K562 (cell line): Measurements from ENCODE around the gene HPD. TPM values are rescaled to one million over a fixed set of nuclear protein-coding genes. Genes with fewer than 3 reads are reported as not detected.

Source experiments
- ATAC-seq: fragments of 200-7000 bp; cut with Tn5 transposase; 3 replicates; pipeline ENCODE4 v1.9.1; 2020; ENCODE audit warnings: moderate library complexity
- BruUV-seq: library from RNA; stranded (reverse); fragments of 400-500 nt; replicated peaks from 2 replicates; lab custom pipeline; 2021; lab: Mats Ljungman, UMichigan
- CTCF ChIA-PET: fragments of 300-600 bp; formaldehyde crosslinking; extraction: SDS; loops from one replicate; lab custom pipeline; 2021; ENCODE audit warnings: low intra/inter-chr PET ratio; lab: Yijun Ruan, JAX
- POLR2A ChIA-PET: fragments of 300-600, 350-650 bp; sonication (Branson Sonifier 250); formaldehyde crosslinking; extraction: SDS; loops from one replicate; lab custom pipeline; 2021; ENCODE audit warnings: antibody characterized with exemption, inconsistent platforms; lab: Yijun Ruan, JAX
- DNase-seq, 4 experiments: peaks; one replicate each; pipeline versions ENCODE4 v3.0.0 to v3.0.0-alpha.2; 2011 to 2018; ENCODE audit warnings: low spot score in 3 of 4, mixed read lengths in 3 of 4; ENCODE audit errors: extremely low read depth in 1 of 4
- FAIRE-seq: peaks from 2 replicates; lab custom pipeline; 2011; peaks lifted over from hg19 to GRCh38; lab: Jason Lieb, UNC
- H2AFZ ChIP-seq: 2 replicates; pipeline ENCODE4 v1.6.0; 2011; ENCODE audit warnings: low read depth, low read length, control low read depth, inconsistent platforms
- H3K27ac ChIP-seq: fragments of 200-600 bp; 3 replicates; pipeline ENCODE4 v1.8.0; 2011; ENCODE audit warnings: low read depth, mild to moderate bottlenecking, control low read depth, inconsistent platforms, low read length, moderate library complexity, mixed read lengths; ENCODE audit errors: extremely low read depth
- H3K27me3 ChIP-seq, 2 experiments: fragments of 300-600 bp in 1 of 2; 2 replicates in 1 of 2; 3 replicates in 1 of 2; pipeline versions ENCODE4 v1.6.0 to v1.8.0; 2011; ENCODE audit warnings: inconsistent platforms in 2 of 2, low read length in 2 of 2, mild to moderate bottlenecking in 1 of 2, mixed read lengths in 1 of 2, moderate library complexity in 1 of 2; ENCODE audit not compliant: control insufficient read depth in 2 of 2, insufficient read depth in 2 of 2
- H3K36me3 ChIP-seq: fragments of 300-600 bp; 3 replicates; pipeline ENCODE4 v1.8.0; 2011; ENCODE audit warnings: mild to moderate bottlenecking, low read length, inconsistent platforms; ENCODE audit not compliant: control insufficient read depth, insufficient read depth
- H3K4me1 ChIP-seq, 2 experiments: fragments of 200-600 bp in 1 of 2; replicated peaks in 1 of 2; 2 replicates in 1 of 2; 3 replicates in 1 of 2; pipeline versions ENCODE4 v1.5.1 to v1.8.0; 2011; ENCODE audit warnings: inconsistent platforms in 2 of 2, low read length in 2 of 2, mild to moderate bottlenecking in 1 of 2, mixed read lengths in 1 of 2, moderate library complexity in 1 of 2; ENCODE audit not compliant: control insufficient read depth in 2 of 2, insufficient read depth in 2 of 2
- H3K4me2 ChIP-seq: 2 replicates; pipeline ENCODE4 v1.6.1; 2011; ENCODE audit warnings: low read length, control low read depth, inconsistent platforms, mixed read lengths; ENCODE audit not compliant: insufficient read depth
- H3K4me3 ChIP-seq: fragments of 200-600 bp; sonication (generic), shearing (Covaris generic); 2 replicates; pipeline ENCODE4 v1.5.1; 2016; ENCODE audit warnings: control low read depth, inconsistent platforms
- H3K79me2 ChIP-seq: fragments of 200-600 bp; 3 replicates; pipeline ENCODE4 v1.8.0; 2011; ENCODE audit warnings: low read length, inconsistent platforms; ENCODE audit not compliant: control insufficient read depth, insufficient read depth
- H3K9ac ChIP-seq, 2 experiments: 2 replicates each; pipeline versions ENCODE4 v1.6.0 to v1.6.1; 2011; ENCODE audit warnings: low read depth in 2 of 2, low read length in 2 of 2, control low read depth in 1 of 2, inconsistent platforms in 1 of 2, mild to moderate bottlenecking in 1 of 2, mixed read lengths in 1 of 2; ENCODE audit not compliant: insufficient read depth in 1 of 2
- H3K9me1 ChIP-seq: one replicate; pipeline ENCODE4 v1.6.0; 2011; ENCODE audit warnings: inconsistent platforms, mild to moderate bottlenecking, low read length, moderate library complexity; ENCODE audit not compliant: control insufficient read depth, insufficient read depth
- H3K9me3 ChIP-seq: replicated peaks from 2 replicates; pipeline ENCODE4 v1.5.1; 2011; ENCODE audit warnings: low read depth, low read length, inconsistent platforms; ENCODE audit not compliant: control insufficient read depth, insufficient read depth
- H4K20me1 ChIP-seq: replicated peaks from 2 replicates; pipeline ENCODE4 v1.6.1; 2011; ENCODE audit warnings: low read length, inconsistent platforms, mixed read lengths; ENCODE audit not compliant: control insufficient read depth, insufficient read depth
- BRF1 ChIP-seq: IDR thresholded peaks from 3 replicates; pipeline ENCODE4 v1.6.1; 2011; ENCODE audit warnings: borderline replicate concordance, mild to moderate bottlenecking; ENCODE audit not compliant: insufficient read length; ENCODE audit errors: extremely low read depth
- EZH2 ChIP-seq: IDR thresholded peaks from 2 replicates; pipeline ENCODE4 v1.6.1; 2012; ENCODE audit warnings: low read depth, mild to moderate bottlenecking, inconsistent platforms, low read length, borderline replicate concordance
- HOXB6 ChIP-seq: fragments of 250-450 bp; sonication (Bioruptor Pico); IDR thresholded peaks from 2 replicates; pipeline ENCODE4 v1.5.1; 2022; ENCODE audit warnings: mild to moderate bottlenecking, borderline replicate concordance
- HSF4 ChIP-seq: fragments of 250-450 bp; sonication (Bioruptor Pico); IDR thresholded peaks from 2 replicates; pipeline ENCODE4 v2.1.2; 2022; ENCODE audit warnings: mild to moderate bottlenecking, moderate library complexity, borderline replicate concordance
- ID3 ChIP-seq, 2 experiments: fragments of 250-450 bp in 1 of 2; fragments of 450-650 bp in 1 of 2; sonication (Bioruptor Pico) in 1 of 2; IDR thresholded peaks; 2 replicates each; pipeline versions ENCODE4 v1.6.1 to v1.8.0; 2016 to 2021; ENCODE audit warnings: mild to moderate bottlenecking in 2 of 2, moderate library complexity in 2 of 2, missing compliant biosample characterization in 1 of 2, missing genetic modification characterization in 1 of 2
- MCM5 ChIP-seq: fragments of 450-650 bp; IDR thresholded peaks from 2 replicates; pipeline ENCODE4 v1.6.1; 2016; ENCODE audit warnings: low read depth
- POLR2H ChIP-seq: IDR thresholded peaks from 2 replicates; pipeline ENCODE4 v1.6.1; 2016; ENCODE audit warnings: missing genetic modification characterization, low read depth, mild to moderate bottlenecking, control low read depth, missing compliant biosample characterization, moderate library complexity
- RCOR1 ChIP-seq, 2 experiments: IDR thresholded peaks; 2 replicates each; pipeline ENCODE4 v1.6.1; 2012; ENCODE audit warnings: low read depth in 2 of 2, low read length in 2 of 2, borderline replicate concordance in 1 of 2, improper control_type of control experiment in 1 of 2
- SIRT6 ChIP-seq: IDR thresholded peaks from one replicate; pipeline ENCODE4 v1.6.1; 2012; ENCODE audit warnings: low read depth, mild to moderate bottlenecking, control low read depth, inconsistent platforms, low read length, moderate library complexity
- SP1 ChIP-seq: sonication (generic); formaldehyde crosslinking; IDR thresholded peaks from 2 replicates; pipeline ENCODE4 v1.8.1; 2022; ENCODE audit warnings: mild to moderate bottlenecking, missing genetic modification reagents
- TEAD2 ChIP-seq: fragments of 450-650 bp; IDR thresholded peaks from 2 replicates; pipeline ENCODE4 v1.6.1; 2016; ENCODE audit warnings: missing genetic modification characterization, control low read depth, missing compliant biosample characterization
- WGBS: fragments of 100-300 bp; shearing (Covaris generic); methylation state at CpG from one replicate; pipeline ENCODE4 v1.1.6; 2016; ENCODE audit warnings: low coverage, mixed read lengths; ENCODE audit not compliant: insufficient coverage; ENCODE audit errors: missing lambda C conversion rate; 5-methylcytosine and 5-hydroxymethylcytosine counted together
- in situ Hi-C: fragments of 300-500 bp; cut with MboI; formaldehyde crosslinking; loops from 4 replicates; pipeline ENCODE4 v1.15.0; 2018; ENCODE audit warnings: inconsistent platforms, mixed read lengths
- intact Hi-C: fragments of 100-400 bp; cut with micrococcal nuclease; formaldehyde crosslinking; loops from 2 replicates; pipeline ENCODE4 v1.14.2; 2022
- polyA plus RNA-seq, 8 experiments: library from polyadenylated mRNA; depleted of rRNA in 4 of 8; stranded (reverse) in 5 of 8; unstranded in 3 of 8; fragments of >200 nt; fragmentation: Nextera tagmentation in 2 of 8; fragmentation: Illumina TruSeq in 1 of 8; extraction: Ambion mirVana in 2 of 8; extraction: Trizol in 1 of 8; gene quantifications; 2 replicates each; pipeline versions ENCODE4 v1.2.1 to v1.2.3, GENCODE V29; 2011 to 2014; ENCODE audit warnings: inconsistent platforms in 1 of 8, missing spikeins in 1 of 8
- total RNA-seq, 7 experiments: library from RNA; depleted of rRNA in 6 of 7; stranded (reverse); fragments of >200 nt in 6 of 7; fragmentation: Illumina TruSeq in 2 of 7; extraction: Trizol in 2 of 7; gene quantifications; 2 replicates each; pipeline versions ENCODE4 v1.2.1 to v1.2.3, GENCODE V29; 2011 to 2021; ENCODE audit warnings: low replicate concordance in 1 of 7
- TF ChIP-seq, protein P1 (sequence below): fragments of 150-350 bp; IDR thresholded peaks from 2 replicates; pipeline ENCODE4 v1.6.1; 2014; ENCODE audit warnings: low read depth, mild to moderate bottlenecking, low read length, borderline replicate concordance
- TF ChIP-seq, protein P2 (sequence below): fragments of 250-450 bp; sonication (Bioruptor Pico); IDR thresholded peaks from 2 replicates; pipeline ENCODE4 v1.5.0; 2022; ENCODE audit warnings: mild to moderate bottlenecking

The HPD gene
- total and polyA plus RNA-seq, 9 of the 15 experiments (the other 6 are each of a cell fraction or from before 2014, with no cell fraction given) = 0.06 to 0.29 (median 0.07) TPM; not detected in 4

GRCh38 chr12:121796855-121797751 is 61.6 kb downstream of the HPD start:
- ATAC-seq = peak; percentile 67
- Histone ChIP-seq H3K4me1 (peaks cover 40 to 88% of the 10 kb centered on the region in 2 experiments), H3K4me3 (peak overlapping the region; percentile 32), H3K4me2 (peak overlapping the region; percentile 91), H4K20me1 (no peaks in the 10 kb centered on the region), H3K9me1 (no peaks in the 10 kb centered on the region), H3K9me3 (no peaks in the 10 kb centered on the region), H3K27me3 (no peaks in the 10 kb centered on the region), H2AFZ (peak overlapping the region; percentile 36; the same call in 1 of the 2 replicates), H3K9ac (peak overlapping the region; percentile 77 to 92), H3K79me2 (peaks cover 69% of the 10 kb centered on the region), H3K27ac (peak overlapping the region; percentile 89), H3K36me3 (peaks cover 33% of the 10 kb centered on the region)
- ChIA-PET CTCF (interaction anchor here (1.2 to 5.9 kb wide), 4 partner anchors 9 to 100 kb away, joined by 3 to 73 read pairs (median 8); partner anchors contain the start of gene PSMD9), POLR2A (interaction anchor here (0.6 to 9.4 kb wide), 9 partner anchors 10 to 672 kb away, joined by 3 to 194 read pairs (median 4); partner anchors contain the start of genes KDM2B and SETD1B)
- peak; percentile 72 to 98 (median 83) for DNase-seq
- in situ Hi-C loops = loop anchor here (5.0 kb wide), 1 partner anchor 90 kb away; the partner anchor contains the start of gene PSMD9
- peak; percentile 89 for FAIRE-seq
- intact Hi-C loops = no loop called here
- no TSS peak for BruUV-seq
- WGBS = 7% methylated on average over 30 of the region's 39 CpGs
- no peak for TF ChIP-seq TEAD2 (tag)
- no peak for TF ChIP-seq EZH2
- TF ChIP-seq HOXB6 = no peak
- TF ChIP-seq BRF1 = no peak
- TF ChIP-seq HSF4 = no peak
- no peak for TF ChIP-seq ID3 (CRISPR knock-in tag; IDR thresholded peaks at IDR 0.05)
- TF ChIP-seq ID3 (tag; IDR thresholded peaks at IDR 0.05) = peak; percentile 85; the same call in 1 of the 2 replicates
- TF ChIP-seq, protein P1, sequence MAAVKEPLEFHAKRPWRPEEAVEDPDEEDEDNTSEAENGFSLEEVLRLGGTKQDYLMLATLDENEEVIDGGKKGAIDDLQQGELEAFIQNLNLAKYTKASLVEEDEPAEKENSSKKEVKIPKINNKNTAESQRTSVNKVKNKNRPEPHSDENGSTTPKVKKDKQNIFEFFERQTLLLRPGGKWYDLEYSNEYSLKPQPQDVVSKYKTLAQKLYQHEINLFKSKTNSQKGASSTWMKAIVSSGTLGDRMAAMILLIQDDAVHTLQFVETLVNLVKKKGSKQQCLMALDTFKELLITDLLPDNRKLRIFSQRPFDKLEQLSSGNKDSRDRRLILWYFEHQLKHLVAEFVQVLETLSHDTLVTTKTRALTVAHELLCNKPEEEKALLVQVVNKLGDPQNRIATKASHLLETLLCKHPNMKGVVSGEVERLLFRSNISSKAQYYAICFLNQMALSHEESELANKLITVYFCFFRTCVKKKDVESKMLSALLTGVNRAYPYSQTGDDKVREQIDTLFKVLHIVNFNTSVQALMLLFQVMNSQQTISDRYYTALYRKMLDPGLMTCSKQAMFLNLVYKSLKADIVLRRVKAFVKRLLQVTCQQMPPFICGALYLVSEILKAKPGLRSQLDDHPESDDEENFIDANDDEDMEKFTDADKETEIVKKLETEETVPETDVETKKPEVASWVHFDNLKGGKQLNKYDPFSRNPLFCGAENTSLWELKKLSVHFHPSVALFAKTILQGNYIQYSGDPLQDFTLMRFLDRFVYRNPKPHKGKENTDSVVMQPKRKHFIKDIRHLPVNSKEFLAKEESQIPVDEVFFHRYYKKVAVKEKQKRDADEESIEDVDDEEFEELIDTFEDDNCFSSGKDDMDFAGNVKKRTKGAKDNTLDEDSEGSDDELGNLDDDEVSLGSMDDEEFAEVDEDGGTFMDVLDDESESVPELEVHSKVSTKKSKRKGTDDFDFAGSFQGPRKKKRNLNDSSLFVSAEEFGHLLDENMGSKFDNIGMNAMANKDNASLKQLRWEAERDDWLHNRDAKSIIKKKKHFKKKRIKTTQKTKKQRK = no peak
- no peak for TF ChIP-seq POLR2H (tag)
- TF ChIP-seq, protein P2, sequence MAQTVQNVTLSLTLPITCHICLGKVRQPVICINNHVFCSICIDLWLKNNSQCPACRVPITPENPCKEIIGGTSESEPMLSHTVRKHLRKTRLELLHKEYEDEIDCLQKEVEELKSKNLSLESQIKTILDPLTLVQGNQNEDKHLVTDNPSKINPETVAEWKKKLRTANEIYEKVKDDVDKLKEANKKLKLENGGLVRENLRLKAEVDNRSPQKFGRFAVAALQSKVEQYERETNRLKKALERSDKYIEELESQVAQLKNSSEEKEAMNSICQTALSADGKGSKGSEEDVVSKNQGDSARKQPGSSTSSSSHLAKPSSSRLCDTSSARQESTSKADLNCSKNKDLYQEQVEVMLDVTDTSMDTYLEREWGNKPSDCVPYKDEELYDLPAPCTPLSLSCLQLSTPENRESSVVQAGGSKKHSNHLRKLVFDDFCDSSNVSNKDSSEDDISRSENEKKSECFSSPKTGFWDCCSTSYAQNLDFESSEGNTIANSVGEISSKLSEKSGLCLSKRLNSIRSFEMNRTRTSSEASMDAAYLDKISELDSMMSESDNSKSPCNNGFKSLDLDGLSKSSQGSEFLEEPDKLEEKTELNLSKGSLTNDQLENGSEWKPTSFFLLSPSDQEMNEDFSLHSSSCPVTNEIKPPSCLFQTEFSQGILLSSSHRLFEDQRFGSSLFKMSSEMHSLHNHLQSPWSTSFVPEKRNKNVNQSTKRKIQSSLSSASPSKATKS (CRISPR knock-in tag) = no peak
- TF ChIP-seq SP1 (CRISPR knock-in tag) = peak; percentile 89
- no peak for TF ChIP-seq MCM5
- TF ChIP-seq SIRT6 = no peak
- peak in 1 of 2 experiments; percentile 51; a peak in 1 of 4 replicates for TF ChIP-seq RCOR1 (IDR thresholded peaks at IDR 0.05; ENCODE audit: borderline replicate concordance in 1 of 2, low read depth in 2 of 2, low read length in 2 of 2)
